Activated CD4-positive, alpha-beta T cell treated with anti-CD3 and anti-CD28 coated beads for 4 hours (primary cell): ENCODE measurements around the gene ALPK3.

Experiments
- DNase-seq, 2 donors: peaks; one replicate each; pipeline ENCODE4 v3.0.0-alpha.2; 2020

ALPK3 gene

GRCh38 chr15:84798436-84798946 lies 18.7 kb upstream of the ALPK3 start:
- no peak for DNase-seq

GRCh38 chr15:84799511-84800187 lies 17.5 kb upstream of the ALPK3 start:
- DNase-seq = no peak

- DNase-seq = no peak
Observed at GRCh38 chr15:84800365-84800806, 16.8 kb upstream of the ALPK3 start.

- DNase-seq = no peak
Observed at GRCh38 chr15:84804005-84804900, 12.9 kb upstream of the ALPK3 start.

- DNase-seq = no peak
Observed at GRCh38 chr15:84805221-84805620, 11.9 kb upstream of the ALPK3 start.

GRCh38 chr15:84807228-84807627 lies 9.9 kb upstream of the ALPK3 start:
- no peak for DNase-seq

- DNase-seq = no peak
Observed at GRCh38 chr15:84810073-84810840, 6.9 kb upstream of the ALPK3 start.

- DNase-seq = no peak
Observed at GRCh38 chr15:84811151-84811550, 6.0 kb upstream of the ALPK3 start.

GRCh38 chr15:84811828-84812227 lies 5.3 kb upstream of the ALPK3 start:
- no peak for DNase-seq

GRCh38 chr15:84812842-84813241 lies 4.3 kb upstream of the ALPK3 start:
- no peak for DNase-seq

- no peak for DNase-seq
Observed at GRCh38 chr15:84813435-84813834, 3.7 kb upstream of the ALPK3 start.

- DNase-seq = no peak
Observed at GRCh38 chr15:84813931-84814330, 3.2 kb upstream of the ALPK3 start.

GRCh38 chr15:84814916-84815315 lies 2.2 kb upstream of the ALPK3 start:
- DNase-seq = no peak

- DNase-seq = no peak
Observed at GRCh38 chr15:84817466-84818081, 418 bp downstream of the ALPK3 start.

- no peak for DNase-seq
Observed at GRCh38 chr15:84818261-84819131, 1.3 kb downstream of the ALPK3 start.

GRCh38 chr15:84819291-84819768 lies 2.2 kb downstream of the ALPK3 start:
- DNase-seq = no peak

GRCh38 chr15:84819791-84820190 lies 2.6 kb downstream of the ALPK3 start:
- DNase-seq = no peak

GRCh38 chr15:84821501-84822021 lies 4.4 kb downstream of the ALPK3 start:
- DNase-seq = no peak

GRCh38 chr15:84822653-84823281 lies 5.6 kb downstream of the ALPK3 start:
- DNase-seq = no peak

- no peak for DNase-seq
Observed at GRCh38 chr15:84823282-84823878, 6.2 kb downstream of the ALPK3 start.
